GDM1 (cell line): ENCODE measurements around the gene WDTC1.
"Not testable (repeated sequence)": the region's sequence is repeated elsewhere in the genome, so short reads cannot be mapped to it uniquely, and the experiment has no call there.

ENCODE experiments used
- DNase-seq: peaks from one replicate; lab custom pipeline; 2025; lab: John Stamatoyannopoulos, UW

The WDTC1 gene, protein sequence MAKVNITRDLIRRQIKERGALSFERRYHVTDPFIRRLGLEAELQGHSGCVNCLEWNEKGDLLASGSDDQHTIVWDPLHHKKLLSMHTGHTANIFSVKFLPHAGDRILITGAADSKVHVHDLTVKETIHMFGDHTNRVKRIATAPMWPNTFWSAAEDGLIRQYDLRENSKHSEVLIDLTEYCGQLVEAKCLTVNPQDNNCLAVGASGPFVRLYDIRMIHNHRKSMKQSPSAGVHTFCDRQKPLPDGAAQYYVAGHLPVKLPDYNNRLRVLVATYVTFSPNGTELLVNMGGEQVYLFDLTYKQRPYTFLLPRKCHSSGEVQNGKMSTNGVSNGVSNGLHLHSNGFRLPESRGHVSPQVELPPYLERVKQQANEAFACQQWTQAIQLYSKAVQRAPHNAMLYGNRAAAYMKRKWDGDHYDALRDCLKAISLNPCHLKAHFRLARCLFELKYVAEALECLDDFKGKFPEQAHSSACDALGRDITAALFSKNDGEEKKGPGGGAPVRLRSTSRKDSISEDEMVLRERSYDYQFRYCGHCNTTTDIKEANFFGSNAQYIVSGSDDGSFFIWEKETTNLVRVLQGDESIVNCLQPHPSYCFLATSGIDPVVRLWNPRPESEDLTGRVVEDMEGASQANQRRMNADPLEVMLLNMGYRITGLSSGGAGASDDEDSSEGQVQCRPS

GRCh38 chr1:27234049-27234882 lies at the start of gene WDTC1:
Gene WDTC1 (plus strand): TSS chr1:27234632. CDS start chr1:27261055, 26,423 bp downstream.
- peak; percentile 96 for DNase-seq

- DNase-seq: not testable (repeated sequence)
Observed at GRCh38 chr1:27184665-27185064, 49.8 kb upstream of the WDTC1 start.

DNA sequence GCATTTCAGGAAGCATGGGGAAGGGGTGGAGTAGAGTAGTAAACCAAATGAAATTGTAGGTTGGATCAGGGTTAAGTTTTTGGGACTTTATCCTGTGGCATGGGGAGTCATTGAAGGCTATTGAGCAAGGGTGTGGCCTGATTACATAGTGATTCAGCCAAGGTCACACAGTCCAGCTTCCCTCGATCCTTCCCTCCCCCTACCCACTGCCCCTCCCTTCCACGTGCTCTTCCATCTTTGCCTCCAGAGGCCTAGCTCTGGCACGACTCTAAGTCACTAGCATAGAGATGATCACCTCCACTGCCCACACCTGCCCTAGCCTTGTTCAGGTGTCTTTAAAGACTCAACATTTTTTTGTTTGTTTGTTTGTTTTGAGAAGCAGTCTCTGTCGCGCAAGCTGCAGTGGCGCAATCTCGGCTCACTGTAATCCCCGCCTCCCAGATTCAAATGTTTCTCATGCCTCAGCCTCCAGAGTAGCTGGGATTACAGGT lies 42.3 kb upstream of the WDTC1 start:
- no peak for DNase-seq

- no peak for DNase-seq
Observed at GRCh38 chr1:27193194-27193593, 41.2 kb upstream of the WDTC1 start.

- DNase-seq: no peak
Observed at GRCh38 chr1:27201295-27201694, 33.1 kb upstream of the WDTC1 start.

GRCh38 chr1:27203946-27204345 lies 30.5 kb upstream of the WDTC1 start:
- no peak for DNase-seq

DNA sequence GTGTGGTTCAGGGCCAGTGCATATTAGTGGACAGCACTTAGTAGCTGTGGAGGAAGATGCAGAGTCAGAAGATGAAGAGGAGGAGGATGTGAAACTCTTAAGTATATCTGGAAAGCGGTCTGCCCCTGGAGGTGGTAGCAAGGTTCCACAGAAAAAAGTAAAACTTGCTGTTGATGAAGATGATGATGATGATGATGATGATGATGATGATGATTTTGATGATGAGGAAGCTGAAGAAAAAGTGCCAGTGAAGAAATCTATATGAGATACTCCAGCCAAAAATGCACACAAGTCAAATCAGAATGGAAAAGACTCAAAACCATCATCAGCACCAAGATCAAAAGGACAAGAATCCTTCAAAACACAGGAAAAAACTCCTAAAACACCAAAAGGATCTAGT lies 27.2 kb upstream of the WDTC1 start:
- not testable (repeated sequence) for DNase-seq

GRCh38 chr1:27208143-27208850 lies 26.1 kb upstream of the WDTC1 start:
- not testable (repeated sequence) for DNase-seq

DNA sequence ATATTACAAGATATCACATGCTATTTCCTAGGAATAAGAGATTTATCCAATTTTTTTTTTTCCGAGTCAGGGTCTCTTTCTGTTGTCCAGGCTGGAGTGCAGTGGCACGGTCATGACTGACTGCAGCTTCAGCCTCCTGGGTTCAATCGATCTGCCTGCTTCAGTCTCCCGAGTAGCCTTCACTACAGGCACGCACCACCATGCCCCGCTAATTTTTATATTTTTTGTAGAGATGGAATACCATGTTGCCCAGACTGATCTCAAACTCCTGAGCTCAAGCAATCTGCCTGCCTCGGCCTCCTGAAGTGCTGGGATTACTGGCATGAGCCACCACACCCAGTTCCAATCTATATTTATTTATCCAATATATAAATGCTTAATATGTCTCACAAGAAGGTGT lies 18.0 kb upstream of the WDTC1 start:
- DNase-seq: no peak

DNA sequence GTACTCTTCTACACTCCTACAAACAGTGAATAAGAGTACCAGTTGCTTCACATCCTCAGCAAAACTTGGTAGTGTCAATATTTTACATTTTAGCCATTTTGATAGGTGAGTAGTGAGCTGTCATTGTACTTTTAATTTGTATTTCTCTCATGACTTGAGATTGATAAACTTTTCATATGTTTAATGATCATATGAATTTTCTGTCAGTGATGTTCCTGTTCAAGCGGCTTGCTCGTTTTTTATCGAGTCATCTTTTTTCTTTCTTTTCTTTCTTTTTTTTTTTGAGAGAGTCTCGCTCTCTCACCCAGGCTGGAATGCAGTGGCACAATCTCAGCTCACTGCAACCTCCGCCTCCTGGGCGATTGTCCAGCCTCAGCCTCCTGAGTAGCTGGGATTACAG lies 17.0 kb upstream of the WDTC1 start:
- no peak for DNase-seq

GRCh38 chr1:27218736-27219135 lies 15.7 kb upstream of the WDTC1 start:
- DNase-seq: no peak

DNA sequence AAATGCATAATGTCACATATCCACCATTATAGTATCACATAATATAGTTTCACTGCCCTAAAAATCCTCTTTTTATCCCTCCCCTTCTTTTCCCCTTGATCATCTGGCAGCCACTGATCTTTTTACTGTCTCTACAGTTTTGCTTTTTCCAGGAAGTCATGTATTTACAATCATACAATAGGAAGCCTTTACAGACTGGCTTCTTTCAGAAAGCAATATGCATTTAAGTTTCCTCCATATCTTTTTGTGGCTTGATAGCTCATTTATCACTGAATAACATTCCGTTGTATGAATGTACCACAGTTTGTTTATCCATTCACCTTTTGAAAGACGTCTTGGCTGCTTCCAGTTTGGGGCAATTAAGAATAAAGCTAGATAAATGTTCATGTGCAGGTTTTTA lies 14.3 kb upstream of the WDTC1 start:
- DNase-seq: no peak

- not testable (repeated sequence) for DNase-seq
Observed at GRCh38 chr1:27220702-27221497, 13.5 kb upstream of the WDTC1 start.

- DNase-seq: no peak
Observed at GRCh38 chr1:27225621-27226020, 8.8 kb upstream of the WDTC1 start.

- DNase-seq: no peak
Observed at GRCh38 chr1:27227765-27228164, 6.7 kb upstream of the WDTC1 start.

DNA sequence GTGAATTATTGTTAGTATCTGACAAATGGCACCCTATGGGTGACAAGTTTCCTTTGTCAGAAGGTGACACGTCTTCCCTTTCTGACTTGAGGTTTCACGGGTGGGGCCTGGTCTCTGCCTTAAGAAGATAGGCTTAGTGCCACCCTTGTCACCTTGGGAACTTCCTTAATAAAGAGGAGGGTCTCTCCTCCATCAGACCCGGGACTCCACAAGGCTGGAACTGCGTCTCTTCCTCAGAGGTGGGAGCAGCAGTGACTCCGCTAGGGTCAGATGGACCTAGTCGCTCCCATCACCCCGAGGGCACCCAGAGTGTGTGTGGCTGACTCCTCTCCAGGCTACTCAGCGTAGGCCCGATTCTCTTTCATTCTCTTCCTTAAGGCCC lies 774 bp upstream of the WDTC1 start:
- DNase-seq: no peak

GRCh38 chr1:27235827-27236226 lies 1.4 kb downstream of the WDTC1 start:
- no peak for DNase-seq

DNA sequence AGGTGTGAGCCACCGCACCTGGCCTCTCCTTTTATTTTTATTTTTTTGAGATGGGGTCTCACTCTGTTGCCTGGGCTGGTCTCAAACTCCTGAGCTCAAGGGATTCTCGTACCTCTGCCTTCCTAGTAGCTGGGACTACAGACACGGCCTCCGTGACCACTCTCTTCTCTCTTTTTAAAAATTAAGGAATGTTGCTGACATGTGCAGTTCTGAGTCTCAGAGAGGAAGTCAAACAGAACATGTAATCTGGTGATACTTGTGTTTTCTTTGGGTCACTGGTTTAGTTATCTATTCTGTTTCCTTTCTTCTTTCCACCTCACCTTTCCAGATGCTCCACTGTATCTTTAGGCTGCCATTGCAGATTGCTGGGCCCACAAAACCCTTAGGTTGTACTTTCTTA lies 2.7 kb downstream of the WDTC1 start:
- DNase-seq: no peak

DNA sequence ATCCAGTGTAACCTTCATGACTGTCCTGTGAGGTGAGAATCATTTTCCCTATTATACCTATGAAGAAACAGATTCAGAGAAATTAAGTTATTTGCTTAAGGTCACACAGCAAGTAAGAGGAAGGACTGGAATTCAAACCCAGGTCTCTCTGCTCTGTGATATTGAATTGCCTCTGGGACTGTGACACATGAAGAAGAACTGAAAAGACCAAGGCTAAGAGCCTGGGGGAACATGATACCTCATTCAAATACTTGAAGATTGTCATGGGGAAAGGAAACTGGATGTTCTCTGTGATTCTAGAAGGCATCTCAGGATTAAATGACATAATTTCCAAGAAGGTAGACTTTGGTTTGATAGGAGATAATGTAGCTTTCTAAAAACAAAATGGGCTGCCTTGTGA lies 3.6 kb downstream of the WDTC1 start:
- no peak for DNase-seq

DNA sequence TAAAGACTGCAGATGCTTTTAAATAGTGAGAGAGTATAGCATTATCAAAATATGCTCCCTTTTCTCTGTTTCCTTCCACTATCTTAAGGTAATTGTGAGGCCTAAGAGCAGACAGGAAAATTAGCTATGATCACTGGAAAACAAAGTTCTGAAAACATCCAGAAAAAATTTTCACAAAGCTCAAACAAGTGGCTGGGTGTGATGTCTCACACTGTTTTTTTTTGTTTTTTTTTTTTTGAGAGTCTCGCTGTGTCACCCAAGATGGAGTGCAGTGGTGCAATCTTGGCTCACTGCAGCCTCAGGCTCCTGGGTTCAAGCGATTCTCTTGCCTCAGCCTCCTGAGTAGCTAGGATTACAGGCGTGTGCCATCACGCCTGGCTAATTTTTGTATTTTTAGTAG lies 7.2 kb downstream of the WDTC1 start:
- no peak for DNase-seq

- DNase-seq: not testable (repeated sequence)
Observed at GRCh38 chr1:27243665-27244064, 9.2 kb downstream of the WDTC1 start.
